ENCODE data around the gene PDE1C.

Gene PDE1C

DNA sequence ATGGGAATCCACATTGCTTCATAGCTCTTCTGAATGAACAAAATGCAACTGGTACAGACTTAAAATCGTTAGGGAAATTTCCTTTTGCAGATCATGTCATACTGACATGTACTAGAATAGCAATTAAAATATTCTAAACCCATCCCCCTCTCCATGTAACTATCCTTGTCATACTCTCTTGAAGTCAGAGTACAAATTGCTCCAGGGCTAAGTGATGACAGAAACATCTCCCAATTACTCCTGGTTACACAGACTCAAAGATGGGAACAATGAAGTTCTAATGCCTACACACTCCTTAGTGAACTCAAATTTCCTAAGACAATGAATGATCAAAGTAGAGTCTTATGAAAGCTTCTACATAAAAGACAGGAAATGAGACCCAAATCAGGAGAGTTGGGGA is 87.2 kb downstream of the PDE1C start:
- H3K4me3 ChIP-seq (ENCODE audit: low read depth, low read length), result no peak overlapping the region
- TF ChIP-seq, protein P1, sequence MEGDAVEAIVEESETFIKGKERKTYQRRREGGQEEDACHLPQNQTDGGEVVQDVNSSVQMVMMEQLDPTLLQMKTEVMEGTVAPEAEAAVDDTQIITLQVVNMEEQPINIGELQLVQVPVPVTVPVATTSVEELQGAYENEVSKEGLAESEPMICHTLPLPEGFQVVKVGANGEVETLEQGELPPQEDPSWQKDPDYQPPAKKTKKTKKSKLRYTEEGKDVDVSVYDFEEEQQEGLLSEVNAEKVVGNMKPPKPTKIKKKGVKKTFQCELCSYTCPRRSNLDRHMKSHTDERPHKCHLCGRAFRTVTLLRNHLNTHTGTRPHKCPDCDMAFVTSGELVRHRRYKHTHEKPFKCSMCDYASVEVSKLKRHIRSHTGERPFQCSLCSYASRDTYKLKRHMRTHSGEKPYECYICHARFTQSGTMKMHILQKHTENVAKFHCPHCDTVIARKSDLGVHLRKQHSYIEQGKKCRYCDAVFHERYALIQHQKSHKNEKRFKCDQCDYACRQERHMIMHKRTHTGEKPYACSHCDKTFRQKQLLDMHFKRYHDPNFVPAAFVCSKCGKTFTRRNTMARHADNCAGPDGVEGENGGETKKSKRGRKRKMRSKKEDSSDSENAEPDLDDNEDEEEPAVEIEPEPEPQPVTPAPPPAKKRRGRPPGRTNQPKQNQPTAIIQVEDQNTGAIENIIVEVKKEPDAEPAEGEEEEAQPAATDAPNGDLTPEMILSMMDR (conservative IDR thresholded peaks at IDR 0.05; ENCODE audit: low read depth, low read length), result no peak
- DNase-seq (ENCODE audit: low read depth), result no peak

DNA sequence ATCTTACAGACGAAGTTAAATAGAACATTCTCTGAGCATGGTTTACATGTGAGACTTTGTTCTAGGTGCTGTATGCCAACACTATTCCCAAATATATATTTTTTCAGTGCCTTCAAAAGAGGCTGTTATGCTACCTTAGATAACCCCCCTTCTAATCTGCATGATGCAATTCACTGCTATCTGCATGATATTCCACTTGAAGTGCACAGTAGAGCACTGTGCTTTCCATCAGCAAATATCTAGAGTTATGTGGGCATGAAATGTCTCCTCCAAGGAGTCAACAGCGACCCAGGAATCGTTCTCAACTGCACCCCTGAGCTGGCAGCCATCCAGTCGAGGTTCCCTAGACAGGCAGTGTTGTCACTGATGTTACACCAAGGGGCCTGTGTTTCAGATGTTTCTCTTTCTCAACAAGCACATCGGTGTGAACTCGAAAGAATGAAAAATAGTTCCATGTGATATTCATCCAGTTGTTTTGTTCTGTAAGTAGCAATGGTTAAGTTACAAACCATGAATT is 88.3 kb downstream of the PDE1C start:
- no peak overlapping the region for H3K4me3 ChIP-seq (ENCODE audit: low read depth, low read length)
- no peak for DNase-seq (ENCODE audit: low read depth)
- TF ChIP-seq, protein P1 (conservative IDR thresholded peaks at IDR 0.05; ENCODE audit: low read depth, low read length), result no peak

DNA sequence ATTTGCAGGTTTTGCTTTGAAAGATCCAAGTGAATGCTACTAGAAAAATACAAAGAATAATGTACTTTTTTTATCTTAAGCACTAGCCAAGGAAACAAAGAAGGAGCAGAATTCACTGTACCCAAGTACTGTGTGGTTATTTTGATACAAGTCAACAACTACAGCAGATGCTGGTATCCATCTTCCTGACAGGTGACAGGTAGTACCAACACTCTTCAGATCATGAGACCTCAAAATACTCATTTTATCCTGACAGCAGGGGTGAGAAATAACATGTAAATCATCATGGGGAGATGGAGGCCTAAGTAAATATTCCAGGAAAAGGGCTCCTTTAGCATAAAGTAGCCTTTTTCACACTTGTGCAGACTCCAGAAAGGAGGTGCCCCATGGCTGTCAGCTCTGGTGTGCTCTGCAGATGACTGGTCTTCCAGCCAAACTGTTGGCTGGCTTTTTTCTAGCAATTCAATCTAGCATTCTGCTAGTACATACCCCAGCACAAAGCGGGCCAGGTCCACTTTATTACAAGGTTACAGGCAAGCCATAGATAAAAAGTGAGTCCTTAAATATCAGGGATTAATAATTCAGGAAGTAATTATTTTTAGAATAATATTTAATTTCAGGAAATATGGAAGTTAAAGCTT is 90.4 kb downstream of the PDE1C start:
- H3K4me3 ChIP-seq (ENCODE audit: low read depth, low read length), result no peak overlapping the region
- TF ChIP-seq, protein P1 (conservative IDR thresholded peaks at IDR 0.05; ENCODE audit: low read depth, low read length), result no peak
- DNase-seq (ENCODE audit: low read depth), result no peak

DNA sequence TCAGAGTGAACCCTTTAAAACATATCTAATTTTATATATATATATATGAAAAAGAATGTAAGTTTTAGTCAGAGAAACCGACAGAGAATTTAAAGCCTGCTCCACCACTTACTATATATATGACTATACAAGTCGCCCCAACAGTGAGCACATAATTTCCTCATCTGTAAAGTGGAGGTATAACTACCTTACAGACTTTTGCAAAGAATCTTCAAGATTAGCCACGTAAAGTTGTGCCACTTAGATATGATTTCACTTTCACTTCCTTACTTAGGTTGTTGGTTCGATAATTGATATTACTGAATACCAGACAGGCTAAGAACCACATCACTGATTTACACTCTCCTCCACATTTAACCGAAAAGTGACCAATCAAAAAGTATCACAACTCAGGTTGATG is 94.7 kb downstream of the PDE1C start:
- DNase-seq (ENCODE audit: low read depth), result no peak
- TF ChIP-seq, protein P1 (conservative IDR thresholded peaks at IDR 0.05; ENCODE audit: low read depth, low read length), result no peak
- H3K4me3 ChIP-seq (ENCODE audit: low read depth, low read length), result no peak overlapping the region

DNA sequence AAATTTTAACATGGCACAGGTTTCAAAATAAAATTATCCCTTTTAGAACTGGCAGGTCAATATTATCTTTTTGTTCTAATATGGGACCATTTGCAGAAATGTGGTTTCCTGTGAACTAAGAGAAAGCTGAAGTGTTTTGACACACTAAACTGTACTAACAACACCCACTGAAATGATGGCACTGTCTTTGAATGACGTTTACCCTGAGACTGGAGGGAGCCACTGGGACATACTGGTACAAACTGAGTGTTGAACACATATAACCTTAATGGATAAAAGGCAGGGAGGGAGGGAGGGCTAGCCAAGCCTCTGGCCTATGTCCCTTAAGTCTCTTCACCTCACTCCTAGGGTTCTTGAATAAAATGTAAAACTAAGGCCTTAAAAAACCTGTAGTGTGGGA is 95.9 kb downstream of the PDE1C start:
- H3K4me3 ChIP-seq (ENCODE audit: low read depth, low read length), result no peak overlapping the region
- TF ChIP-seq, protein P1 (conservative IDR thresholded peaks at IDR 0.05; ENCODE audit: low read depth, low read length), result no peak
- DNase-seq (ENCODE audit: low read depth), result no peak

DNA sequence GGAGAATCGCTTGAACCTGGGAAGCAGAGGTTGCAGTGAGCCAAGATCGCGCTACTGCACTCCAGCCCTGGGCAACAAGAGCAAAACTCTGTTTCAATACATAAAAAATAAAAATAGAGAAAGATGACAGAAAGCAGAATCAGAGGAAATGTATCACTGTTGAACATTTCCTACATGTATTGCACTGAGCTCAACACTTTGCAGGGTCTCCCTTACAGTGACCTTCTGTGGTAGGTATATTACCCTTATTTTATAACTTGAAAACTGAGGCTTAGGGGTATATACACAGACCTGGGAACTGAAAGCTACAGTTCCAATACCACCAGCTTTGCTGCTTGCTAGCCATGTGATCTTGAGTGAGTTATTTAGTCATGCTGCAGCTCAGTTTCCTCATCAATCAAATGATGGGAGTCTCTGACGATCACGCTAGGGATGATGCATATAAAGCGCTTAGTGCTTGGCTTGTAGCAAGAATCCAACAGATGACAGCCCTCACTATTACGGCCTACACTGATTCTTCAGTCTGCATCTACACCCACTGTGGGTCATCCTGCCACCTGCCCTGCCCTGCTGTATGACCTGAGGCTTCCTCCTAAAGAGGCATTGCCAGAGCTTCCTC is 99.0 kb downstream of the PDE1C start:
- no peak for DNase-seq (ENCODE audit: low read depth)
- TF ChIP-seq, protein P1 (conservative IDR thresholded peaks at IDR 0.05; ENCODE audit: low read depth, low read length), result no peak
- no peak overlapping the region for H3K4me3 ChIP-seq (ENCODE audit: low read depth, low read length)

DNA sequence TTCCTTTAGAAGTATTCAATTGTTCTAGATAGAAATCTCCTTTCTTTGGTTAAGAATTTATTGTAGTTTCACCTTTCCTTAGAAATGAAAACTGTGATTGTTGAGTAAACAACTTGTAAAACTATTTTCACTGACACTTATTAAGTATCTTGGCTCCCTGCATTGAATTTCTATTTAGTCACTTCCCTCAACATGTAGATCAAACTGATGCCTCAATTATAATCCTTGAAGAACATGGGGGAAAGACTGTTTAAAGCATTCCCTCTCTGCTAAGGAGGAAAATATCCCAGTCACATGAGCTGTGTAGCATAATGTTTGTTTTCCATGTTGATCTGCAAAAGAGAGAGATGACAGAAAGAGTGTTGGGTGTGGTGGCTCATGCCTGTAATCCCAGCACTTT is 99.7 kb downstream of the PDE1C start:
- TF ChIP-seq, protein P1 (conservative IDR thresholded peaks at IDR 0.05; ENCODE audit: low read depth, low read length), result no peak
- H3K4me3 ChIP-seq (ENCODE audit: low read depth, low read length), result no peak overlapping the region
- no peak for DNase-seq (ENCODE audit: low read depth)
